ENCODE results near the gene S1PR3.

- TF ChIP-seq POLR2A (IDR thresholded peaks at IDR 0.05; ENCODE audit: low read depth, low read length): no peak
- TF ChIP-seq MYC (IDR thresholded peaks at IDR 0.05; ENCODE audit: low read depth, low read length): no peak
- TF ChIP-seq POLR2AphosphoS5 (IDR thresholded peaks at IDR 0.05; ENCODE audit: insufficient read depth, low read depth, low read length): no peak
- no peak for TF ChIP-seq CTCF (IDR thresholded peaks at IDR 0.05; ENCODE audit: extremely low read depth in 1 of 2, insufficient read depth in 1 of 2, low read depth in 1 of 2, low read length in 2 of 2)
- no peak for TF ChIP-seq EZH2 (IDR thresholded peaks at IDR 0.05; ENCODE audit: borderline replicate concordance, low read depth, low read length, severe bottlenecking)
These were observed 6.4 kb downstream of the S1PR3 start for GRCh38 chr9:88997646-88998045.

Measured in endothelial cell of umbilical vein (primary cell).